Endothelial cell of umbilical vein (primary cell): Measurements from ENCODE around the gene ILKAP. TPM values are rescaled to one million over a fixed set of nuclear protein-coding genes. Genes with fewer than 3 reads are reported as not detected.

Experiments
- BruUV-seq: library from RNA; stranded (reverse); fragments of 400-500 nt; replicated peaks from 2 replicates; lab custom pipeline; 2021; lab: Mats Ljungman, UMichigan
- CTCF ChIA-PET: fragments of 300-600, 350-600 bp; sonication (Branson Sonifier 250); formaldehyde crosslinking; loops from one replicate; lab custom pipeline; 2021; ENCODE audit warnings: antibody characterized with exemption, inconsistent platforms; lab: Charles Lee
- POLR2A ChIA-PET: fragments of 300-600, 350-600 bp; sonication (Branson Sonifier 250); formaldehyde crosslinking; loops from one replicate; lab custom pipeline; 2021; ENCODE audit warnings: antibody characterized with exemption, inconsistent platforms; lab: Charles Lee
- DNase-seq: peaks from one replicate; pipeline ENCODE4 v3.0.0-alpha.2; 2011; ENCODE audit warnings: low read depth, low spot score
- FAIRE-seq: peaks from 2 replicates; lab custom pipeline; 2011; peaks lifted over from hg19 to GRCh38; lab: Jason Lieb, UNC
- H2AFZ ChIP-seq: 2 replicates; pipeline ENCODE4 v1.6.0; 2012; ENCODE audit warnings: low read depth, low read length, control low read depth, inconsistent platforms
- H3K27ac ChIP-seq: 2 replicates; pipeline ENCODE4 v1.5.1; 2011; ENCODE audit warnings: low read depth, mild to moderate bottlenecking, control low read depth, low read length, moderate library complexity; ENCODE audit not compliant: insufficient read depth
- H3K27me3 ChIP-seq, 2 experiments: 2 replicates each; pipeline versions ENCODE4 v1.6.0 to v1.6.1; 2011; ENCODE audit warnings: low read length in 2 of 2, mixed read lengths in 1 of 2; ENCODE audit not compliant: control insufficient read depth in 2 of 2, insufficient read depth in 2 of 2
- H3K36me3 ChIP-seq, 2 experiments: 2 replicates in 1 of 2; 3 replicates in 1 of 2; pipeline ENCODE4 v1.5.1; 2011; ENCODE audit warnings: low read length in 2 of 2, mild to moderate bottlenecking in 1 of 2, moderate library complexity in 1 of 2; ENCODE audit not compliant: control insufficient read depth in 2 of 2, insufficient read depth in 2 of 2; ENCODE audit errors: extremely low read depth in 1 of 2
- H3K4me1 ChIP-seq: 3 replicates; pipeline ENCODE4 v1.5.1; 2011; ENCODE audit warnings: mild to moderate bottlenecking, low read length; ENCODE audit not compliant: control insufficient read depth, insufficient read depth; ENCODE audit errors: extremely low read depth
- H3K4me2 ChIP-seq: 2 replicates; pipeline ENCODE4 v1.6.1; 2011; ENCODE audit warnings: low read length, control low read depth, mixed read lengths; ENCODE audit not compliant: insufficient read depth
- H3K4me3 ChIP-seq, 3 experiments: fragments of 200-600 bp in 1 of 3; sonication (generic), shearing (Covaris generic) in 1 of 3; replicated peaks in 1 of 3; 2 replicates each; pipeline ENCODE4 v1.5.1; 2011 to 2016; ENCODE audit warnings: control low read depth in 3 of 3, low read length in 3 of 3, mild to moderate bottlenecking in 2 of 3, inconsistent platforms in 1 of 3, low read depth in 1 of 3, moderate library complexity in 1 of 3; ENCODE audit not compliant: insufficient read depth in 1 of 3
- H3K79me2 ChIP-seq: 2 replicates; pipeline ENCODE4 v1.6.0; 2012; ENCODE audit warnings: low read length, inconsistent platforms; ENCODE audit not compliant: control insufficient read depth, insufficient read depth
- H3K9ac ChIP-seq: replicated peaks from 2 replicates; pipeline ENCODE3; 2011; ENCODE audit warnings: low read length, control low read depth; ENCODE audit not compliant: insufficient read depth; ENCODE audit errors: extremely low read depth
- H3K9me1 ChIP-seq: replicated peaks from 3 replicates; pipeline ENCODE4 v1.6.0; 2011; ENCODE audit warnings: mild to moderate bottlenecking, low read length; ENCODE audit not compliant: control insufficient read depth, insufficient read depth; ENCODE audit errors: extremely low read depth
- H3K9me3 ChIP-seq: replicated peaks from 2 replicates; pipeline ENCODE4 v1.5.1; 2012; ENCODE audit warnings: low read length, inconsistent platforms; ENCODE audit not compliant: control insufficient read depth, insufficient read depth
- H4K20me1 ChIP-seq: replicated peaks from 2 replicates; pipeline ENCODE3; 2011; ENCODE audit warnings: mild to moderate bottlenecking, low read length; ENCODE audit not compliant: control insufficient read depth, insufficient read depth; ENCODE audit errors: extremely low read depth
- CTCF ChIP-seq, 2 donors: IDR thresholded peaks; 1 replicate in 1 of 2; 2 replicates in 1 of 2; pipeline ENCODE4 v1.5.1; 2011; ENCODE audit warnings: low read length in 2 of 2, mild to moderate bottlenecking in 2 of 2, moderate library complexity in 2 of 2, control low read depth in 1 of 2, inconsistent platforms in 1 of 2, low read depth in 1 of 2; ENCODE audit not compliant: insufficient read depth in 1 of 2; ENCODE audit errors: extremely low read depth in 1 of 2
- EZH2 ChIP-seq: IDR thresholded peaks from 2 replicates; pipeline ENCODE4 v1.6.1; 2012; ENCODE audit warnings: borderline replicate concordance, low read depth, mild to moderate bottlenecking, moderate library complexity, low read length, inconsistent platforms; ENCODE audit not compliant: severe bottlenecking
- FOS ChIP-seq: IDR thresholded peaks from 2 replicates; pipeline ENCODE4 v1.6.1; 2011; ENCODE audit warnings: mild to moderate bottlenecking, low read length, moderate library complexity, borderline replicate concordance; ENCODE audit not compliant: insufficient read depth
- GATA2 ChIP-seq: IDR thresholded peaks from 2 replicates; pipeline ENCODE4 v1.7.0; 2011; ENCODE audit warnings: low read depth, mild to moderate bottlenecking, moderate library complexity, mixed read lengths, low read length; ENCODE audit not compliant: insufficient read length, insufficient read depth
- JUN ChIP-seq: IDR thresholded peaks from 2 replicates; pipeline ENCODE4 v1.6.1; 2011; ENCODE audit warnings: borderline replicate concordance, low read depth; ENCODE audit not compliant: insufficient read length, insufficient read depth
- MAX ChIP-seq: IDR thresholded peaks from 2 replicates; pipeline ENCODE4 v1.6.1; 2011; ENCODE audit not compliant: insufficient read depth, insufficient read length
- MYC ChIP-seq: IDR thresholded peaks from one replicate; pipeline ENCODE4 v1.6.1; 2011; ENCODE audit warnings: mild to moderate bottlenecking, low read depth, low read length
- POLR2A ChIP-seq: IDR thresholded peaks from 2 replicates; pipeline ENCODE4 v1.6.1; 2012; ENCODE audit warnings: low read depth, mild to moderate bottlenecking, control low read depth, low read length
- POLR2AphosphoS5 ChIP-seq: IDR thresholded peaks from 2 replicates; pipeline ENCODE4 v1.6.1; 2012; ENCODE audit warnings: low read depth, mild to moderate bottlenecking, control low read depth, low read length, moderate library complexity; ENCODE audit not compliant: insufficient read depth
- dilution Hi-C: fragments of 300-500 bp; cut with MboI; formaldehyde crosslinking; loops from one replicate; pipeline ENCODE4 v1.15.0; 2019; ENCODE audit warnings: low sequenced_read_pairs; ENCODE audit not compliant: extremely low pct_ligation_motif_present
- intact Hi-C: fragments of 100-400 bp; cut with micrococcal nuclease; formaldehyde crosslinking; loops from one replicate; pipeline ENCODE4 v1.10.0; 2022
- polyA plus RNA-seq, 4 experiments: library from polyadenylated mRNA; depleted of rRNA in 3 of 4; stranded (reverse) in 3 of 4; unstranded in 1 of 4; fragments of >200 nt; gene quantifications; 2 replicates each; pipeline versions ENCODE4 v1.2.1 to v1.2.3, GENCODE V29; 2011 to 2012; ENCODE audit warnings: missing spikeins in 1 of 4
- total RNA-seq: library from RNA; stranded (reverse); gene quantifications from 2 replicates; pipeline ENCODE4 v1.2.3, GENCODE V29; 2021

ILKAP gene
- total and polyA plus RNA-seq, 2 donors (not counting 3 experiments of a cell fraction or from before 2014, with no cell fraction given) = 49.2 to 49.8 TPM

- ChIA-PET POLR2A (interaction anchor here (0.6 kb wide), 1 partner anchor 11 kb away, joined by 7 read pairs; no protein-coding TSS in a partner anchor), CTCF (interaction anchor here (0.6 kb wide), 1 partner anchor 21 kb away, joined by 3 read pairs; the partner anchor contains the start of gene ERFE)
- Histone ChIP-seq H3K36me3 (no peaks in the 10 kb centered on the region), H3K27ac (no peak overlapping the region), H3K79me2 (no peaks in the 10 kb centered on the region), H3K9me3 (no peaks in the 10 kb centered on the region), H3K9ac (no peak overlapping the region), H2AFZ (no peak overlapping the region), H3K4me2 (no peak overlapping the region), H3K4me3 (no peak overlapping the region), H4K20me1 (no peaks in the 10 kb centered on the region), H3K9me1 (no peaks in the 10 kb centered on the region), H3K27me3 (no peaks in the 10 kb centered on the region), H3K4me1 (no peaks in the 10 kb centered on the region)
- no TSS peak for BruUV-seq
- dilution Hi-C loops = no loop called here
- intact Hi-C loops = no loop called here
- FAIRE-seq (no peak), DNase-seq (no peak)
- no peak for TF ChIP-seq POLR2A
- TF ChIP-seq FOS = no peak
- TF ChIP-seq JUN = no peak
- no peak for TF ChIP-seq GATA2
- TF ChIP-seq MYC = no peak
- TF ChIP-seq MAX = no peak
- TF ChIP-seq EZH2 = no peak
- TF ChIP-seq POLR2AphosphoS5 = no peak
- no peak for TF ChIP-seq CTCF (IDR thresholded peaks at IDR 0.05; ENCODE audit: extremely low read depth in 1 of 2, insufficient read depth in 1 of 2, low read depth in 1 of 2, low read length in 2 of 2)
Observed at GRCh38 chr2:238137885-238138284, 65.6 kb downstream of the ILKAP start.
